NCI-H748 treated with DMSO at 0.1 percent for 48 hours (cell line): ENCODE measurements around the gene VEGFC.

ENCODE experiments used
- DNase-seq: peaks from one replicate; lab custom pipeline; 2025; lab: John Stamatoyannopoulos, UW

Gene VEGFC

DNA sequence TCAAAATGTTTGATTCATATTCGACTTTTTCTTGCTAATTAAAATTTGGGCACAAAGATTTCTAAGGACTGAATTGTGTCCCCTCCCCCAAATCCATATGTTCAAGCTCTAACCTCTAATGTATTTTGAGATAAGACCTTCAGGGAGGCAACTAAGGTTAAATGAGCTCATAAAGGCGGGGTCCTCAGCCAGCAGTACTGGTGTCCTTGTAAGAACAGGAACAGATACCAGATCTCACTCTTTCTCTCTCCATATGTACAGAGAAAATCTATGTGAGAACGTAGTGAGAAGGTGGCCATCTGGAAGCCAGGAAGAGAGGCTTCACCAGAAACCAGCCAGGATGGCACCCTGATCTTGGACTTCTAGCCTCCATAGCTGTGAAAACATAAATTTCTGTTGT, 116.9 kb downstream of the VEGFC start:
- no peak for DNase-seq

DNA sequence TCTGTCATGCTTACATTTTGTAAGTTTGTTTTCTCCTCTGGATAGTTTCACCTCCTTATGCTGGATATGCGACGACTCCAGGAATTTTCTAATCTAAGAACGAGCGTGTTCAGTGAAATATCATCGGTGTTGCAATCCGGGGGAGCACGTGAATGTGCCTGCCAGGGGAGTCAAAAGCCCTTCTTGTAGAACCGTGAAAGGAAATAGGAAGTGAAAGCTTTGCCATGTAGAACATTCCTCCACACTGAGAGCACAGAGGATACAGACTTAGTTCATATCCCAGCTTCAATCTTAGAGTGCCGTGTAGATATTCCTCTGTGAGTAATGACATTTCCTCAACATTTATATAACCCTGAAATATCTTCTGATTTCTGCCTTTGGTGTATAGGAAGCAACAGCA, 121.2 kb downstream of the VEGFC start:
- DNase-seq, result no peak

DNA sequence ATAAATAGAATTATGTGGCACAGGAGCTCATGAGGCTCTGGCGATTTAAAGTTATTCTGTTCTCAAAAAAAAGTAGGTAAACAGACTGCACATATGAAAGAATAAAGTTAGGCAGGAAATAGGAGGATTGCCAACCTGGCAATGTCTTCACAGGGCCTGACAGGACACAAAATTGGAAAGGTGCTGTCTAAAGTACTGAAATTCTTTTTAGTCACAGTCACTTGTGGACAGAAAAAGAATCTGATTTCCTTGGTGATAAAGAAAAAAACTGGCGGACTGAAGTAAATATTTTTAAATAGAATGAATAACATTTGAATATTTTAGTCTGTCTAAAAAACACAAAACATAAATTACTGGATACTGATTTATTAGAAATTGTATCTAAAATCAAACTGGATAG, 124.4 kb downstream of the VEGFC start:
- no peak for DNase-seq

DNA sequence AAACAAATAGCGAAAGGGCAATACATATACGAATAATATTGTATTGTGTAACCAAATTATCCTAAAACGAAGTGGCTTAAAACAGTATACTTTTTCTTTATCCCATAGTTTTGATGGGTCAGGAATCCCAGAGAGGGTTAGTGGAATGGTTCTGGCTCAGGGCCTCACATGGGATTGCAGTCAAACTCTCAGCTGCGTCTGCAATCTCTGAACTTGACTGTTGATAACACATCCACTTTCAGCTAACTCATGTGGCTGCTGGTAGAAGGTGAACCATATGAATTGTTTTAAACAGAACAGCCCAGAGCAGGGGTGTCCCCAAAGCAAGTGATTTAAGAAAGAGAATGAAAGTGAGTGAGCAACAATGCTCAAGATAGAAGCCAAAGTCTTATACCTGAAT, 127.8 kb downstream of the VEGFC start:
- no peak for DNase-seq

GRCh38 chr4:176660561-176660960, 132.2 kb downstream of the VEGFC start:
- no peak for DNase-seq

DNA sequence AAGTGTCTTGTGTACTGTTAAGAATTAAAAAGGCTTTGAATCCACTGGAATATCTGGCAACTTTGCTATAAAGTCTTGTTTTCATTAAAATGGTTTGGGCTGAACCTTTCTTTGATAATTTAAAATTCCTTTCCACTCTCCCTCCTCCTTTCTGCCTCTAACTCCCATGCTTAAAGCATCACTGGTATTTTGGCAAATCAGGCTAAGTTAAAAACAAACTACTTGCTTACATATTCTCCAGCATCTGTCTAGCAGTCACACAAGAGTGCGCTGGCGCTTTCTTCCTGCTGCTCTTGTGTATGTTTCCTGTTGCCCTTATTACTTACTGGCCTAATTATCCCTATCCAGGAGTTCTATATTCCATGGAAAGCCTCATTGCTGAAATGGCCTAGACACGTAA, 136.6 kb downstream of the VEGFC start:
- no peak for DNase-seq

- DNase-seq, result no peak
Observed at GRCh38 chr4:176654565-176655216, 138.0 kb downstream of the VEGFC start.

DNA sequence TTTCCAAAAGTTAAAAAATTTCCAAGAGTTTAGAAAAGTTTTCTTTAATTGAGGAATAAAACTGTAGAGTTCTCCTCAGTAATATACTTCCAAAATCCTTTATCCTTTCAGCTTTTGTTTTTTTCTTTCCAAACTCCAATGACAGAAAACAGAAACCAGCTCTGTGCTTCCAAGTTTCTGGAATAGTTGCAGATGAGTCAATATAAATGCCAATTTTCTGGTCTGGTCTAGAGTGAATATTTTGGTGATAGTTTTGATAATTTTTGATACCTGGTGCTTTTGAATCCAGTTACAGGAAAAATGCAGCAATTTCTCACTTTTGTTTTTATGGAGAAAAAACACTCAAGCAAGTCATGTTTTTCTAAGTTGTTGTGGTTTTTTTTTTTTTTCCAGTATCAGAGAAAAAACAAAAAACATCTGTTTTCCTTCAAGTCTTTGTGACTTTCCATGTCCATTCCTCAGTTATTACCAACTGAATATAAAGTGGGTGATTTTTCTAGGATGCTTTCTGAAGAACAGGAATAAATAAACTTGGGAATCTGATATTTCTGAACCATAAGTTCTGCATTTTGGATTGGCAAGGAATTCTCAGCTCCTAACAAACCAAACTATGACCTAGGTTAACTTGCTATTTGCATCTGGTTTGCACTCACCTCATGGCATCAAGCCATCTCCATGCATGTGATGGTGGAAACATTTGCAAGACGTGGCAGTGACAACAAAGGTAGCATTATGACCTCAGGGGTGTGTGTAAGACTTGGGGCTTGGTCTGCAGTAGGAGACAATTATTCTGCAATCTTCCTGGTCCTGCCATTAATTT, 139.1 kb downstream of the VEGFC start:
- no peak for DNase-seq

GRCh38 chr4:176646311-176646710, 146.4 kb downstream of the VEGFC start:
- DNase-seq, result no peak

- DNase-seq, result no peak
Observed at GRCh38 chr4:176645246-176645960, 147.3 kb downstream of the VEGFC start.

- DNase-seq, result no peak
Observed at GRCh38 chr4:176642472-176642871, 150.2 kb downstream of the VEGFC start.

GRCh38 chr4:176641237-176641636, 151.5 kb downstream of the VEGFC start:
- no peak for DNase-seq

DNA sequence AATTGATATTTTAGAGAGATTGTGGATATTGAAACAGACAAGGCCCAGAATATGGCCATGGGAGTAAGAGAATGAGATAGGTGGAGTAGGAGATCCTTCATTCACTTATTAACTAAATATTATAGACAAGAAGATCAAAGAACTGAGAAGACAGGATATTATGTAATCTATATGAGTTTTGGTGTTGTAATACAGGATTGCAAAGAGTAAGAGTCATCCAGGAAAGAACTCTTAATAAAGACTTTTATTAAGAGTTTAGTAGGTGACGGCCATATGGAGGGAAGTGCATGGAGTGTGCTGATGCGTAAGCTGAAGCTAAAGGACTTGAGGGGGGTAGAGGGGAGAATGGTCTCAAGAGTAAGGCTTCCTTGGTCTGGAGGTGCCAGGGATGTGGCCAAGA, 153.7 kb downstream of the VEGFC start:
- DNase-seq, result no peak

GRCh38 chr4:176636292-176636691, 156.4 kb downstream of the VEGFC start:
- no peak for DNase-seq

GRCh38 chr4:176635372-176636261, 157.1 kb downstream of the VEGFC start:
- no peak for DNase-seq
